ENCODE results near the gene OR4F3. TPM values are rescaled to one million over a fixed set of nuclear protein-coding genes. Genes with fewer than 3 reads are reported as not detected.
"Not testable (repeated sequence)": the region's sequence is repeated elsewhere in the genome, so short reads cannot be mapped to it uniquely, and the experiment has no call there.

The OR4F3 gene
- not detected in 2 replicates for total RNA-seq
- long read RNA-seq: 0 reads

- not testable (repeated sequence) for H3K9me3 Mint-ChIP-seq (ENCODE audit: unreplicated experiment); H3K4me1 Mint-ChIP-seq (ENCODE audit: unreplicated experiment); H3K27me3 Mint-ChIP-seq (ENCODE audit: unreplicated experiment); H3K27ac Mint-ChIP-seq (ENCODE audit: unreplicated experiment); H3K36me3 Mint-ChIP-seq (ENCODE audit: unreplicated experiment); H3K4me3 Mint-ChIP-seq (ENCODE audit: unreplicated experiment); DNase-seq (ENCODE audit: extremely low spot score, unreplicated experiment)
These were observed at the start of gene OR4F3 for GRCh38 chr5:181366968-181367367. OR4F3 (plus strand) TSS chr5:181367268.

Other genes with a start within 250 kb of the OR4F3 start
- gene OR2V1, start 236.1 kb upstream of the OR4F3 start, total RNA-seq: not detected in 2 replicates
- not detected in 2 replicates for gene OR2V2, start 219.7 kb upstream of the OR4F3 start, total RNA-seq
- gene TRIM7, start 162.1 kb upstream of the OR4F3 start, total RNA-seq: 3.8 and 4.0 TPM in 2 replicates
- gene TRIM41, start 144.0 kb upstream of the OR4F3 start, total RNA-seq: 25.2 and 27.1 TPM in 2 replicates
- gene RACK1, start 123.4 kb upstream of the OR4F3 start, total RNA-seq: 1,869 and 1,921 TPM in 2 replicates
- gene TRIM52, start 106.1 kb upstream of the OR4F3 start, total RNA-seq: 12.8 and 13.7 TPM in 2 replicates